ENCODE results near the gene PROSER1.

DNA sequence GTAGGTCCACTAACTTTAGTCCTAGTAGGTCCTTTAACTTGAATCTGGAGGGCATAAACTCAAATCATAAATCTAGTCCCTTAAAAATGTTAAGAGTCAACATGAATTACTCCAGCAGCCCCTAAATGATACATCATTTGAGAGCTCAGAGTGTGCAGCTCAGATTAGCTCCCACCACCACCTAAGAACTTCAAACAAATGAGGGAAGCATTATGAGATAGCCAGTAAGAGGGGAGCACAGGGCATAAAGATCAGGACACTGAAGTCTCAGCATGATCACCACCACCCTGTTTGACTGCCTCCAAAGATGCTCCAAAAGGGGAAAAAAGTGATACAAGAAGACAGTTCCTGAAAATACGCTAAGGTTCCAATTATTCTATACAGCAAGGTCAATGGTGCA is 5.7 kb downstream of the PROSER1 start:
- no peak for TF ChIP-seq REST (IDR thresholded peaks at IDR 0.05; ENCODE audit: insufficient read depth in 1 of 2, low read depth in 2 of 2, low read length in 2 of 2)
- no peak for TF ChIP-seq POLR2AphosphoS5 (IDR thresholded peaks at IDR 0.05; ENCODE audit: low read depth, low read length)
- no peak for TF ChIP-seq TAF1 (IDR thresholded peaks at IDR 0.05; ENCODE audit: borderline replicate concordance, insufficient read depth, low read length)
- no peak for TF ChIP-seq SIN3A (IDR thresholded peaks at IDR 0.05; ENCODE audit: borderline replicate concordance, insufficient read depth, low read length)
- TF ChIP-seq FOXP2 (optimal IDR thresholded peaks at IDR 0.05; ENCODE audit: borderline replicate concordance, extremely low read depth, extremely low read length, insufficient read depth) = no peak
